ENCODE data around the gene EIF5A. TPM values are rescaled to one million over a fixed set of nuclear protein-coding genes. Genes with fewer than 3 reads are reported as not detected.

The EIF5A gene
- total and polyA plus RNA-seq, 4 donors, result 198 to 280 (median 228) TPM

DNA sequence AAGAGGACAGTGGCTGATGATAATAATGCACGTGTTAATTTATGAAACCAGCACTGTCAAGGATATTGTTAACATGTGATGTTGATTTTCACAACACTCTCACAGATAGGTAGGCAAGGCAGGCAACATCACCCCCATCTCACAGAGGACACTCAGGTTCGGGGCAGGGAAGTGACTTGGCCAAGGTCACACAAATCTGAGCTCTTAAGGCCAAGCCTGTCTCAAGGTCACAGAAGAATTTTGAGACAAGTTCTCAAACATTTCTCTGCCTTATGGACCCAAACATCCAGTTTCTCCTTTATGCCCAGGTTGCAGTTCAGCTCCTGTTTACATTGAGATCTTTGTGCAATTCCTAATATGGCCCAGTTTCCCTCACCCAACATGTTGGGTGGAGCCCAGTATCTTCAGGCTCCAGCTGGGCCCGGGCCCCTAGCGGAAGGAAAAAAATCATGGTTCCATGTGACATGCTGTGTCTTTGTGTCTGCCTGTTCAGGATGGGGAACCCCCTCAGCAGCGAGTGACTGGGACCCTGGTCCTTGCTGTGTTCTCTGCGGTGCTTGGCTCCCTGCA, 24.6 kb upstream of the EIF5A start:
- Histone ChIP-seq H3K27me3 (ENCODE audit: control insufficient read depth in 1 of 2, insufficient read depth in 2 of 2, low read length in 1 of 2) (no peaks in the 10 kb centered on the region), H3K9me3 (ENCODE audit: control insufficient read depth, low read length) (no peaks in the 10 kb centered on the region), H3K27ac (ENCODE audit: low read depth in 1 of 2, low read length in 2 of 2) (no peak overlapping the region), H3K4me3 (ENCODE audit: low read length in 2 of 2) (no peak overlapping the region), H3K36me3 (ENCODE audit: control insufficient read depth in 1 of 2, insufficient read depth in 2 of 2, low read length in 1 of 2) (no peaks in the 10 kb centered on the region), H3K4me1 (ENCODE audit: control insufficient read depth in 1 of 2, insufficient read depth in 2 of 2, low read length in 2 of 2) (no peaks in the 10 kb centered on the region)
- intact Hi-C loops (cut with DNase I), result loop anchor here in 1 of 2 donors (5.0 kb wide), 1 partner anchor 64 kb away; no protein-coding TSS in a partner anchor
- WGBS, 2 donors, result 71 to 76% methylated on average over 6 of the region's 6 CpGs
- ATAC-seq (ENCODE audit: low FRiP score) (no peak), DNase-seq (no peak)

DNA sequence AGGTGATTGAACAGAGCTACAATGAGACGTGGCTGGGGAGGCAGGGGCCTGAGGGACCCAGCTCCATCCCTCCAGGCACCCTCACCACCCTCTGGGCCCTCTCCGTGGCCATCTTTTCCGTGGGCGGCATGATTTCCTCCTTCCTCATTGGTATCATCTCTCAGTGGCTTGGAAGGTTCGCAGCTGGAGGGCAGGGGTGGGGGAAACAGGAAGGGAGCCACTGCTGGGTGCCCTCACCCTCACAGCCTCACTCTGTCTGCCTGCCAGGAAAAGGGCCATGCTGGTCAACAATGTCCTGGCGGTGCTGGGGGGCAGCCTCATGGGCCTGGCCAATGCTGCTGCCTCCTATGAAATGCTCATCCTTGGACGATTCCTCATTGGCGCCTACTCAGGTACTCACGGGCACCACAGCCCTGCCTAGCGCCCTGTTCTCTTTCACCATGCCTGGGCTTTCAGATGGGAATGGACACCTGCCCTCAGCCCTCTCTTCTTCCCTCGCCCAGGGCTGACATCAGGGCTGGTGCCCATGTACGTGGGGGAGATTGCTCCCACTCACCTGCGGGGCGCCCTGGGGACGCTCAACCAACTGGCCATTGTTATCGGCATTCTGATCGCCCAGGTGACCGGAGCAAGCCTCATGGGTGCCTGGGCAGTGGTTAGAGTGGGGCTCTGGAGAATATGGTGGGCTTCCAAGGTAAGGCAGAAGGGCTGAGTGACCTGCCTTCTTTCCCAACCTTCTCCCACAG, 23.8 kb upstream of the EIF5A start:
- intact Hi-C loops (cut with DNase I), result loop anchor here in 1 of 2 donors (5.0 kb wide), 1 partner anchor 64 kb away; no protein-coding TSS in a partner anchor
- H3K4me3 ChIP-seq (ENCODE audit: low read length in 2 of 2), result no peak overlapping the region
- H3K27ac ChIP-seq (ENCODE audit: low read depth in 1 of 2, low read length in 2 of 2), result no peak overlapping the region

DNA sequence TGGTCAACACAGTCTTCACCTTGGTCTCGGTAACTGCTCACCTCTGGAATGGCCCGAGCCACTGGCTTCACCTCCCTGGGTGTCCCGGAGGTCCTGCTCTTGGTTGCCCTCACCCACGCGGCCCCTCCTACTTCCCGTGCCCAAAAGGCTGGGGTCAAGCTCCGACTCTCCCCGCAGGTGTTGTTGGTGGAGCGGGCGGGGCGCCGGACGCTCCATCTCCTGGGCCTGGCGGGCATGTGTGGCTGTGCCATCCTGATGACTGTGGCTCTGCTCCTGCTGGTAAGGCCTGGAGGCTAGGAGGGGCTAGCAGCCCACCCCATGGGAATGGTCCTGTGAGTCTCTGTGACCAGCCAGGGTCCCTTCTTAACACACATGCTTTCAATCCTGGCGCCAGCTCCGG, 22.5 kb upstream of the EIF5A start:
- ATAC-seq (ENCODE audit: low FRiP score) (no peak), DNase-seq (no peak)
- H3K27ac ChIP-seq (ENCODE audit: low read depth in 1 of 2, low read length in 2 of 2), result no peak overlapping the region
- 94 to 96% methylated on average over 16 of the region's 16 CpGs for WGBS, 2 donors
- H3K27me3 ChIP-seq (ENCODE audit: control insufficient read depth in 1 of 2, insufficient read depth in 2 of 2, low read length in 1 of 2), result no peaks in the 10 kb centered on the region
- H3K9me3 ChIP-seq (ENCODE audit: control insufficient read depth, low read length), result no peaks in the 10 kb centered on the region
- intact Hi-C loops (cut with DNase I), result loop anchor here in 1 of 2 donors (5.0 kb wide), 1 partner anchor 62 kb away; no protein-coding TSS in a partner anchor
- H3K36me3 ChIP-seq (ENCODE audit: control insufficient read depth in 1 of 2, insufficient read depth in 2 of 2, low read length in 1 of 2), result no peaks in the 10 kb centered on the region
- H3K4me3 ChIP-seq (ENCODE audit: low read length in 2 of 2), result no peak overlapping the region
- H3K4me1 ChIP-seq (ENCODE audit: control insufficient read depth in 1 of 2, insufficient read depth in 2 of 2, low read length in 2 of 2), result no peaks in the 10 kb centered on the region

More for the DNA sequence above, 23.8 kb upstream of the EIF5A start:
- DNase-seq, result no peak
- Histone ChIP-seq H3K36me3 (ENCODE audit: control insufficient read depth in 1 of 2, insufficient read depth in 2 of 2, low read length in 1 of 2) (no peaks in the 10 kb centered on the region), H3K4me1 (ENCODE audit: control insufficient read depth in 1 of 2, insufficient read depth in 2 of 2, low read length in 2 of 2) (no peaks in the 10 kb centered on the region), H3K27me3 (ENCODE audit: control insufficient read depth in 1 of 2, insufficient read depth in 2 of 2, low read length in 1 of 2) (no peaks in the 10 kb centered on the region), H3K9me3 (ENCODE audit: control insufficient read depth, low read length) (no peaks in the 10 kb centered on the region)
- no peak for ATAC-seq (ENCODE audit: low FRiP score)
- WGBS, 2 donors, result 89 to 92% methylated on average over 18 of the region's 18 CpGs

DNA sequence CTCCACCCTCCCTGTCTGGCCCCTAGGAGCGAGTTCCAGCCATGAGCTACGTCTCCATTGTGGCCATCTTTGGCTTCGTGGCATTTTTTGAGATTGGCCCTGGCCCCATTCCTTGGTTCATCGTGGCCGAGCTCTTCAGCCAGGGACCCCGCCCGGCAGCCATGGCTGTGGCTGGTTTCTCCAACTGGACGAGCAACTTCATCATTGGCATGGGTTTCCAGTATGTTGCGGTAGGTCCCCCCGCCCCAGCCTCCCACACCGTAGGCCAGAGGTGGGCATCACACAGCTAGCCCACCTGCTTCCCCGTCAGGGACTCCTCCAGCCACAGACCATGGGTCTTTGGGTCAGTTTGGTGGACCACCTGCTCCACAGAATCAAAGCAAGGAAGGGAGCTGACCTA, 21.7 kb upstream of the EIF5A start:
- Histone ChIP-seq H3K4me1 (ENCODE audit: control insufficient read depth in 1 of 2, insufficient read depth in 2 of 2, low read length in 2 of 2) (no peaks in the 10 kb centered on the region), H3K27ac (ENCODE audit: low read depth in 1 of 2, low read length in 2 of 2) (no peak overlapping the region), H3K9me3 (ENCODE audit: control insufficient read depth, low read length) (no peaks in the 10 kb centered on the region), H3K4me3 (ENCODE audit: low read length in 2 of 2) (no peak overlapping the region), H3K27me3 (ENCODE audit: control insufficient read depth in 1 of 2, insufficient read depth in 2 of 2, low read length in 1 of 2) (no peaks in the 10 kb centered on the region), H3K36me3 (ENCODE audit: control insufficient read depth in 1 of 2, insufficient read depth in 2 of 2, low read length in 1 of 2) (no peaks in the 10 kb centered on the region)
- no peak for DNase-seq
- 88 to 96% methylated on average over 12 of the region's 12 CpGs for WGBS, 2 donors
- ATAC-seq (ENCODE audit: low FRiP score), result no peak
- intact Hi-C loops (cut with DNase I), result no loop called here

DNA sequence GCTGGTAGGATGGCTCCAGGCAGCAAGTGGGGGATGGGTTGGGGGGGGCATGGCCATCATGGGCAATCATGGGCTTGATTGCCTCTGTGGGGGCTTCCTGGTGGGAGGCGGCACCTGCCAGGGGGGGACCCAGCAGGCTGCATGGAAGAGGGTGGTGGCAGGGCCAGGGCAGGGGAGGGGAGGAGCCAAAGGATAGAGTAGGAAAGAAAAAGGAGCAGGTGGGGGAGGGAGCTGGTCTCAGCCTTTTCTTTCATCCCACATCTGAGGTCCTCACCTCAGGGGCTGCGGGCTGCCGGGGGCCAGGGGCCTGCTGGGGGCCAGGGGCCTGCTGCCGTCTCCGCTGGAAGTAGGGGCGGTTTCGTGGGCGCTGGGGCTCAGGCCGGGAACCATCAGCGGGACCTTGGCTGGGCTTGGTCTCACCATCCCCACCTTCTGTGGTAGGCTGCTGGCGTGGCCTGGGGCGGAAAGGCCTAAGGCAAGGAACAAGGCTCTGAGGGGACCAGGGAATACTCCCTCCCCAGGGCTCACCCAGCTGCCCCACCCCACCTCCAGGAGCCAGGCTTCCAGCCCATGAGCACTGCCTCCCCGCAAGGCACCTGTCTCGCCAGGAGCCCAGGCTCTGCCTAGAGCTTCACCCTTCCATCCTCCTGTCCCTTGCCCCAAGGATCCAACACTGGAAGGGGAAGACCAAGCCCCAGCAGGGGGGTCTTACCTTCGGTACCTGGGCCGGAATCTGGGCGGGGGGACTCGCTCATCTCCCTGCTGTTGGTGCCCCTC, 18.0 kb upstream of the EIF5A start:
- no peaks in the 10 kb centered on the region for H3K4me1 ChIP-seq (ENCODE audit: control insufficient read depth in 1 of 2, insufficient read depth in 2 of 2, low read length in 2 of 2)
- no peaks in the 10 kb centered on the region for H3K9me3 ChIP-seq (ENCODE audit: control insufficient read depth, low read length)
- 86 to 89% methylated on average over 18 of the region's 18 CpGs for WGBS, 2 donors
- intact Hi-C loops (cut with DNase I), result loop anchor here in 1 of 2 donors (10.0 kb wide), 1 partner anchor 245 kb away; the partner anchor contains the start of gene SLC16A11
- no peaks in the 10 kb centered on the region for H3K36me3 ChIP-seq (ENCODE audit: control insufficient read depth in 1 of 2, insufficient read depth in 2 of 2, low read length in 1 of 2)
- H3K27ac ChIP-seq (ENCODE audit: low read depth in 1 of 2, low read length in 2 of 2), result no peak overlapping the region
- H3K4me3 ChIP-seq (ENCODE audit: low read length in 2 of 2), result no peak overlapping the region
- DNase-seq (no peak), ATAC-seq (ENCODE audit: low FRiP score) (no peak)
- H3K27me3 ChIP-seq (ENCODE audit: control insufficient read depth in 1 of 2, insufficient read depth in 2 of 2, low read length in 1 of 2), result peaks cover 0 to 2% of the 10 kb centered on the region in 2 donors

DNA sequence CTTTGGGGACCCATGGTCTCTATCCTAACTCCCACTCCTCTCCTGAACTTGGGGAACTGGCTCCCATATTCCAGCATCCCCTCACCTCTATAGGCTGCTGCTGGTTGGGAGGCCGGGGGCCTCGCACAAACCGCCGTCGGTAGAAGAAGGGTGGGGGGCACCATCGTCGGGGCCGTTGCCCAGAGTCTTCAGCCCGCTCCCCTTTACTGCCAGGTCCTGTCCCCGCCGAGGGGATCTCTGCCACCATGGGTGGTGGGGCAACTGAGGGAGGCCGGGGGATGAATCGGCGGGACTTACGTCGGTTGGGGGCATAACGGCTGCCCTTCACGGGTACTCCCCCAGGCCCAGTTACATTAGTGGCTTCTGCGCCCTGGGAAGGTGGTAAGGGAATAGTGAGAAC, 17.3 kb upstream of the EIF5A start:
- no peak overlapping the region for H3K27ac ChIP-seq (ENCODE audit: low read depth in 1 of 2, low read length in 2 of 2)
- no peaks in the 10 kb centered on the region for H3K36me3 ChIP-seq (ENCODE audit: control insufficient read depth in 1 of 2, insufficient read depth in 2 of 2, low read length in 1 of 2)
- intact Hi-C loops (cut with DNase I), result loop anchor here in 1 of 2 donors (10.0 kb wide), 1 partner anchor 245 kb away; the partner anchor contains the start of gene SLC16A11
- no peaks in the 10 kb centered on the region for H3K9me3 ChIP-seq (ENCODE audit: control insufficient read depth, low read length)
- ATAC-seq (ENCODE audit: low FRiP score), result no peak
- no peaks in the 10 kb centered on the region for H3K4me1 ChIP-seq (ENCODE audit: control insufficient read depth in 1 of 2, insufficient read depth in 2 of 2, low read length in 2 of 2)
- H3K27me3 ChIP-seq (ENCODE audit: control insufficient read depth in 1 of 2, insufficient read depth in 2 of 2, low read length in 1 of 2), result peaks cover 0 to 2% of the 10 kb centered on the region in 2 donors
- no peak overlapping the region for H3K4me3 ChIP-seq (ENCODE audit: low read length in 2 of 2)
- DNase-seq, result no peak
- WGBS, 2 donors, result 91 to 94% methylated on average over 19 of the region's 19 CpGs

DNA sequence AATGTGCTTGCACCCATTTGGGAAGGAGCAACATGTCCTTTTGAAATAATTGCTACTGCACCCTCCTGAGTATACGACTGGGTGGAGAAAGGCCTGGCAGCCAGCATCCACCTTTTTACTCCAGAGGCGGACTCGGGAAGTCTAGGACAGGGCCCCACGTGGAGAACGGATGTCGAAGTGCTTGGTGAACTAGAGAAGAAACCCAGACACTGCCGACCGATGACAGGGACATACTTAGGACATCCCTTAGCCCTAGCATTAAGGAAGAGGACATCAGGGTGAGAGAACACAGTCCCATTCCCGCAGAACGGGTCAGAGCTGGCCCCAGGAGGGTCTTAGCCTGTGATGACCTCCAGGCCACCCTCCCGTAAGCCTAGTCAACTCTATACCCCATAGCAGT, 16.7 kb upstream of the EIF5A start:
- WGBS, 2 donors, result 80 to 85% methylated on average over 11 of the region's 11 CpGs
- H3K27ac ChIP-seq (ENCODE audit: low read depth in 1 of 2, low read length in 2 of 2), result no peak overlapping the region
- H3K9me3 ChIP-seq (ENCODE audit: control insufficient read depth, low read length), result no peaks in the 10 kb centered on the region
- no peaks in the 10 kb centered on the region for H3K4me1 ChIP-seq (ENCODE audit: control insufficient read depth in 1 of 2, insufficient read depth in 2 of 2, low read length in 2 of 2)
- no peaks in the 10 kb centered on the region for H3K36me3 ChIP-seq (ENCODE audit: control insufficient read depth in 1 of 2, insufficient read depth in 2 of 2, low read length in 1 of 2)
- ATAC-seq (ENCODE audit: low FRiP score) (no peak), DNase-seq (no peak)
- H3K27me3 ChIP-seq (ENCODE audit: control insufficient read depth in 1 of 2, insufficient read depth in 2 of 2, low read length in 1 of 2), result peaks cover 0 to 2% of the 10 kb centered on the region in 2 donors
- no peak overlapping the region for H3K4me3 ChIP-seq (ENCODE audit: low read length in 2 of 2)
- intact Hi-C loops (cut with DNase I), result loop anchor here in 1 of 2 donors (10.0 kb wide), 1 partner anchor 246 kb away; the partner anchor contains the start of gene SLC16A11

DNA sequence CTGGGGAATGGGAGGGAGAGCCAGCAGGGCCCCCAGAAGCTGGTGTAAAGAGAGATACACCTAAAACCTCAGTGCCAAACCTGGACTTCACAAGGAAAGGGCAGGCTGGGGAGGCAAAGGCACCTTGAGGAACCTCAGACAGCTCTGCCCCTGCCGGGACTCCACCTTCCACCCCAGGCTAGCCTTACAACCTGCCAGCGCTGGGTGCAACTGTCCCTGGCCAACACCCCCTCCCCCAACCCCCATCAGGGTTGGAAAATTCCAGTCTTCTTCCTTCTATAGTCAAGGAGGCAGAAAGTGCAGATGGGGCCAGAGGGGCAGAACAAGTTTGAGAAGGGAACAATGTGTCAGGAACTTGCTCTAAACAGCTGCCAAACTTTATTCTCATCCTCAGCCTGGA, 15.2 kb upstream of the EIF5A start:
- no peak for ATAC-seq (ENCODE audit: low FRiP score)
- intact Hi-C loops (cut with DNase I), result loop anchor here in 1 of 2 donors (10.0 kb wide), 1 partner anchor 247 kb away; the partner anchor contains the start of gene SLC16A11
- no peak overlapping the region for H3K27ac ChIP-seq (ENCODE audit: low read depth in 1 of 2, low read length in 2 of 2)
- no peaks in the 10 kb centered on the region for H3K36me3 ChIP-seq (ENCODE audit: control insufficient read depth in 1 of 2, insufficient read depth in 2 of 2, low read length in 1 of 2)
- no peak for DNase-seq
- WGBS, 2 donors, result 70 to 83% methylated on average over 2 of the region's 2 CpGs
- H3K4me1 ChIP-seq (ENCODE audit: control insufficient read depth in 1 of 2, insufficient read depth in 2 of 2, low read length in 2 of 2), result no peaks in the 10 kb centered on the region
- peaks cover 0 to 2% of the 10 kb centered on the region in 2 donors for H3K27me3 ChIP-seq (ENCODE audit: control insufficient read depth in 1 of 2, insufficient read depth in 2 of 2, low read length in 1 of 2)
- no peaks in the 10 kb centered on the region for H3K9me3 ChIP-seq (ENCODE audit: control insufficient read depth, low read length)
- no peak overlapping the region for H3K4me3 ChIP-seq (ENCODE audit: low read length in 2 of 2)
